Right lobe of liver (tissue), 6 donors: ENCODE data around the gene CROT. TPM values are rescaled to one million over a fixed set of nuclear protein-coding genes. Genes with fewer than 3 reads are reported as not detected.
A peak's percentile ranks its signal among the peaks of the same experiment; 100 is the strongest.

Source experiments
- ATAC-seq, 4 donors: fragments of 200-7000 bp; cut with Tn5 transposase; one replicate each; pipeline ENCODE4 v1.9.1; 2020; ENCODE audit warnings: mild to moderate bottlenecking in 4 of 4, moderate library complexity in 4 of 4
- DNase-seq, 3 donors: peaks; one replicate each; pipeline ENCODE4 v3.0.0-alpha.2; 2020
- H3K27ac ChIP-seq, 3 donors: fragments of 200-600 bp; one replicate each; pipeline ENCODE4 v1.8.0; 2022
- H3K27me3 ChIP-seq, 2 donors: fragments of 200-600 bp; one replicate each; pipeline ENCODE4 v1.8.0; 2022
- H3K36me3 ChIP-seq, 4 donors: fragments of 200-600 bp; sonication (generic) in 1 of 4; one replicate each; pipeline versions ENCODE4 v1.5.1 to v1.8.0; 2017 to 2022; ENCODE audit warnings: control low read depth in 1 of 4
- H3K4me1 ChIP-seq, 4 donors: fragments of 200-600 bp; sonication (generic) in 1 of 4; one replicate each; pipeline versions ENCODE4 v1.5.1 to v1.8.0; 2017 to 2022; ENCODE audit warnings: control low read depth in 1 of 4
- H3K4me3 ChIP-seq, 3 donors: fragments of 200-600 bp; one replicate each; pipeline ENCODE4 v1.8.0; 2022
- H3K9me3 ChIP-seq, 4 donors: fragments of 200-600 bp; sonication (generic) in 1 of 4; one replicate each; pipeline versions ENCODE4 v1.5.1 to v1.8.0; 2017 to 2022; ENCODE audit warnings: control low read depth in 1 of 4
- POLR2A ChIP-seq: fragments of 450-650 bp; IDR thresholded peaks from one replicate; pipeline ENCODE4 v1.6.1; 2017; ENCODE audit warnings: antibody characterized with exemption, mild to moderate bottlenecking
- WGBS: methylation state at CpG from one replicate; pipeline ENCODE4 v1.1.6; 2018; ENCODE audit warnings: low coverage, low lambda C conversion rate; ENCODE audit not compliant: insufficient coverage; ENCODE audit errors: missing lambda C conversion rate; 5-methylcytosine and 5-hydroxymethylcytosine counted together
- intact Hi-C, 2 donors: fragments of 100-400 bp; cut with DNase I; formaldehyde crosslinking; loops; one replicate each; pipeline versions ENCODE4 v1.11.2 to v1.14.1; 2022
- total RNA-seq, 6 experiments: library from RNA; depleted of rRNA in 2 of 6; stranded (reverse); fragments of >200 nt in 2 of 6; fragmentation: NEBNext Ultra II Directional in 3 of 6; extraction: Animal tissue kit (Norgen Biotek cat#: 25700) in 3 of 6; gene quantifications; one replicate each; pipeline versions ENCODE4 v1.1.0 to v1.2.4, GENCODE V29; 2016 to 2023
- TF ChIP-seq, protein P1 (sequence below), 4 donors: fragments of 200-600 bp in 3 of 4; fragments of 450-650 bp in 1 of 4; IDR thresholded peaks; one replicate each; pipeline versions ENCODE4 v1.5.1 to v1.8.0; 2016 to 2022; ENCODE audit warnings: antibody characterized with exemption in 4 of 4, mild to moderate bottlenecking in 2 of 4
- donor health status: DM: no; HTN: yes; CAD: no.
- donor health status: DM: no; HTN: no; CAD: no.
- donor health status: DM: no; HTN: no; CAD: no.
- donor health status: DM: no; HTN: yes; CAD: no.
- donor health status: DM: no; HTN: yes; CAD: no.

The CROT gene
- total RNA-seq, 6 experiments from 2014 or later = 11.5 to 24.7 (median 17.3) TPM

- no peak overlapping the region for H3K27ac ChIP-seq
- WGBS = 100% methylated on average over 1 of the region's 1 CpG
- no peaks in the 10 kb centered on the region for H3K36me3 ChIP-seq
- no peak for ATAC-seq
- intact Hi-C loops = no loop called here
- TF ChIP-seq, protein P1, sequence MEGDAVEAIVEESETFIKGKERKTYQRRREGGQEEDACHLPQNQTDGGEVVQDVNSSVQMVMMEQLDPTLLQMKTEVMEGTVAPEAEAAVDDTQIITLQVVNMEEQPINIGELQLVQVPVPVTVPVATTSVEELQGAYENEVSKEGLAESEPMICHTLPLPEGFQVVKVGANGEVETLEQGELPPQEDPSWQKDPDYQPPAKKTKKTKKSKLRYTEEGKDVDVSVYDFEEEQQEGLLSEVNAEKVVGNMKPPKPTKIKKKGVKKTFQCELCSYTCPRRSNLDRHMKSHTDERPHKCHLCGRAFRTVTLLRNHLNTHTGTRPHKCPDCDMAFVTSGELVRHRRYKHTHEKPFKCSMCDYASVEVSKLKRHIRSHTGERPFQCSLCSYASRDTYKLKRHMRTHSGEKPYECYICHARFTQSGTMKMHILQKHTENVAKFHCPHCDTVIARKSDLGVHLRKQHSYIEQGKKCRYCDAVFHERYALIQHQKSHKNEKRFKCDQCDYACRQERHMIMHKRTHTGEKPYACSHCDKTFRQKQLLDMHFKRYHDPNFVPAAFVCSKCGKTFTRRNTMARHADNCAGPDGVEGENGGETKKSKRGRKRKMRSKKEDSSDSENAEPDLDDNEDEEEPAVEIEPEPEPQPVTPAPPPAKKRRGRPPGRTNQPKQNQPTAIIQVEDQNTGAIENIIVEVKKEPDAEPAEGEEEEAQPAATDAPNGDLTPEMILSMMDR (IDR thresholded peaks at IDR 0.05) = no peak
- no peak for TF ChIP-seq POLR2A
- no peaks in the 10 kb centered on the region for H3K4me1 ChIP-seq
- H3K4me3 ChIP-seq = no peak overlapping the region
- DNase-seq = no peak
- H3K9me3 ChIP-seq = peaks cover 0 to 9% (median under 1%) of the 10 kb centered on the region in 4 donors
- H3K27me3 ChIP-seq = no peaks in the 10 kb centered on the region
Observed at GRCh38 chr7:87322912-87323311, 22.6 kb upstream of the CROT start.

DNA sequence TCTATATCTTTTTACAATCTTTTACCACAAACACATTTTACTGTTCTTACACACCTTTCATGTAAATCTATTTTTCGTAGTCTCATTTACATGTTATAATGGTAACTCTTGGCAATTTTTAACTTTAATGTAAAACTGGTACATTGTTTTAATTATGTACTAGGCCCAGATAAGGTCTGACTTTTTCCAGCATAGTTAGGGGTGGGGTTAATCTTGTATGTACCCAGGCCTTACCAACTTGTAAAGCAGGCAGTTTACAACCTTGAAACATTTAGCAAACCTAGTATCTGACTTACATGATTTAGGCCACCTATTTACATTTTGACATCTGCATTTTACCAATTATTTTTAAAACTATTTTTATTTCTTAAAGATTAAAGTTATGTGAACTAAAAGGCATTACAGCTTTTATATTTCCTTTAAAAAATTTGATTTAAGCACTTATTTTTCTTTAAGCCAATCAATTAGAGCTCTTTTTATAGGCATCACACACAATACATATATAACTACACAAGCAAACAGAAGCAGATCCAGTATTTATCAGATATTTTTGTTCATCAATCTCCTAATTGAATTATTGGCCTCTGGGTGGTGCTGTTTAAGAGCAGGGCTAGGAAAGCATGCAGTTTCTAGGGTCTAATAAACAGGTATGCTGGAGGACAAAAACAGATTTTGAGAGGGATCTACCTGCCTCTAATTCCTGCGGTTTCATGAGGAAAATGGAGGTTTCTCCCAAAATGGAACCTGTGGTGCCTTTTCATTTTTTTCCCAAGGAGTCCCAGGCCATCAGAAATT lies 19.7 kb upstream of the CROT start:
- no peak for TF ChIP-seq POLR2A
- TF ChIP-seq, protein P1 (IDR thresholded peaks at IDR 0.05) = peak in 1 of 4 donors; percentile 17
- Histone ChIP-seq H3K4me3 (no peak overlapping the region), H3K27ac (no peak overlapping the region), H3K27me3 (no peaks in the 10 kb centered on the region), H3K4me1 (no peaks in the 10 kb centered on the region), H3K9me3 (peaks cover 0 to 24% (median 3%) of the 10 kb centered on the region in 4 donors), H3K36me3 (no peaks in the 10 kb centered on the region)
- intact Hi-C loops = no loop called here
- DNase-seq = no peak
- WGBS = 84% methylated on average over 2 of the region's 2 CpGs
- peak in 1 of 4 donors; percentile 35 for ATAC-seq

DNA sequence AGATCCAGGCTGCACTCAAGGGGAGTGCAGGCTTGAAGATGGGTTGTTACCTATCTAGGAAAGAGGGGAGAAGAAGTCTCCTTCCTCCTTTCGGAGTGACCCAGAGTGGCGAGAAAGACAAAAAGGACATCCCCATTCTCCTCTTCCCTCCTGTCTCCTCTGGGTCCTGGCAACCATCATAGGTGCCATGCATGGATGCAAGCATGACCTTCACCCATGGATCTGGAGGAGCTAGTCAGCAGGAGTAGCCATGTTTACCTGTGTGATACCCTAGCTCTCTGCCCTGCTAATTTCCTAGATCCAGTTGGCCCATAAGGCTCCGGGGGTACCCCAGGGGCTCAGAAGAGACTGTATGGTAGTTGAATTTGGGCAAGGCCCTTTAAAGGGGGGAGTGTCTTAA lies 17.2 kb upstream of the CROT start:
- Histone ChIP-seq H3K4me3 (no peak overlapping the region), H3K4me1 (peaks cover 0 to 19% (median 8%) of the 10 kb centered on the region in 4 donors), H3K27ac (no peak overlapping the region), H3K36me3 (no peaks in the 10 kb centered on the region), H3K27me3 (no peaks in the 10 kb centered on the region), H3K9me3 (peaks cover 0 to 24% (median 3%) of the 10 kb centered on the region in 4 donors)
- ATAC-seq (no peak), DNase-seq (no peak)
- WGBS = 100% methylated on average over 2 of the region's 3 CpGs
- TF ChIP-seq POLR2A = no peak
- TF ChIP-seq, protein P1 (IDR thresholded peaks at IDR 0.05) = no peak
- intact Hi-C loops = no loop called here

DNA sequence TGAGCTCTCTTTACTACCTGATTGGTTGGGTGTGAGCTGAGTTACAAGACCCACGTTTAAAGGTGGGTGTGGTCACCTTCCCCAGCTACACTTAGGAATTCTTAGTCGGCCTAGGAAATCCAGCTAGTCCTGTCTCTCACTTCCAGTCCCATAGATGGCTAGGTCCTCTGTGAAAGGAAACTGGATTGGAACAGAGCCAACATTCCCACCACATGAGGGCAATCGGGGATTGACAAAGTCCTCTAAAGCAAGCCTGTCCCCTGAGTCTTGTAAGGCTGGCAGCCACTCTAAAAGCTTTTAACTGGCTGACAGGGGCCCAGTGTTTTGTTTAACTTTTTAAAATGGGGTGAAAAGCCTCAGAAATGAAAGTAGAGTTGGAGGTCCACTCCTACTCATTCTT lies 15.1 kb upstream of the CROT start:
- Histone ChIP-seq H3K27ac (no peak overlapping the region), H3K4me3 (no peak overlapping the region), H3K27me3 (no peaks in the 10 kb centered on the region), H3K4me1 (peaks cover 0 to 19% (median 8%) of the 10 kb centered on the region in 4 donors), H3K36me3 (no peaks in the 10 kb centered on the region), H3K9me3 (peaks cover 0 to 24% (median 3%) of the 10 kb centered on the region in 4 donors)
- WGBS = 55% methylated on average over 2 of the region's 3 CpGs
- TF ChIP-seq, protein P1 (IDR thresholded peaks at IDR 0.05) = no peak
- no peak for TF ChIP-seq POLR2A
- ATAC-seq = no peak
- intact Hi-C loops = no loop called here
- DNase-seq = no peak
